ENCODE measurements around the gene EVC.

EVC gene

GRCh38 chr4:5760936-5761480 is 50.0 kb downstream of the EVC start:
- Histone ChIP-seq H3K27me3 (replicated peaks; ENCODE audit: insufficient read depth, low read length) (no peaks in the 10 kb centered on the region), H3K36me3 (replicated peaks; ENCODE audit: insufficient read depth, low read length) (no peaks in the 10 kb centered on the region), H3K4me3 (ENCODE audit: low read length) (no peak overlapping the region), H3K79me2 (ENCODE audit: low read length) (no peaks in the 10 kb centered on the region), H3K27ac (ENCODE audit: low read length) (no peak overlapping the region), H3F3A (ENCODE audit: insufficient read depth, low read length) (no peaks in the 10 kb centered on the region), H3K9ac (ENCODE audit: low read length) (no peak overlapping the region), H3K9me2 (replicated peaks; ENCODE audit: insufficient read depth, low read length) (no peaks in the 10 kb centered on the region), H3K4me2 (ENCODE audit: low read depth, low read length) (no peak overlapping the region), H3K9me3 (replicated peaks; ENCODE audit: insufficient read depth, low read length) (no peaks in the 10 kb centered on the region), H3K4me1 (ENCODE audit: low read length) (no peaks in the 10 kb centered on the region), H2AFZ (ENCODE audit: low read length) (no peak overlapping the region), H4K20me1 (ENCODE audit: insufficient read depth, low read length) (no peaks in the 10 kb centered on the region)
- DNase-seq, result no peak
- TF ChIP-seq EZH2phosphoT487 (IDR thresholded peaks at IDR 0.05; ENCODE audit: low read length), result no peak
- TF ChIP-seq EZH2 (optimal IDR thresholded peaks at IDR 0.05; ENCODE audit: low read depth, low read length), result no peak
- no peak for TF ChIP-seq CTCF (IDR thresholded peaks at IDR 0.05; ENCODE audit: low read length)

- Histone ChIP-seq H4K20me1 (ENCODE audit: insufficient read depth, low read length) (no peaks in the 10 kb centered on the region), H3K27me3 (replicated peaks; ENCODE audit: insufficient read depth, low read length) (no peaks in the 10 kb centered on the region), H3K4me2 (ENCODE audit: low read depth, low read length) (no peak overlapping the region)
These were observed 59.0 kb downstream of the EVC start for GRCh38 chr4:5770051-5770450.

GRCh38 chr4:5772528-5773270 is 61.7 kb downstream of the EVC start:
- H3K27ac ChIP-seq (ENCODE audit: low read length), result no peak overlapping the region
- H3K4me1 ChIP-seq (ENCODE audit: low read length), result no peaks in the 10 kb centered on the region

More at GRCh38 chr4:5770051-5770450, 59.0 kb downstream of the EVC start:
- Histone ChIP-seq H3K4me1 (ENCODE audit: low read length) (no peaks in the 10 kb centered on the region), H3K36me3 (replicated peaks; ENCODE audit: insufficient read depth, low read length) (peaks cover 6% of the 10 kb centered on the region), H2AFZ (ENCODE audit: low read length) (no peak overlapping the region), H3K9me2 (replicated peaks; ENCODE audit: insufficient read depth, low read length) (no peaks in the 10 kb centered on the region), H3K79me2 (ENCODE audit: low read length) (no peaks in the 10 kb centered on the region), H3K4me3 (ENCODE audit: low read length) (no peak overlapping the region), H3F3A (ENCODE audit: insufficient read depth, low read length) (no peaks in the 10 kb centered on the region), H3K9ac (ENCODE audit: low read length) (no peak overlapping the region), H3K9me3 (replicated peaks; ENCODE audit: insufficient read depth, low read length) (no peaks in the 10 kb centered on the region), H3K27ac (ENCODE audit: low read length) (no peak overlapping the region)
- TF ChIP-seq CTCF (IDR thresholded peaks at IDR 0.05; ENCODE audit: low read length) (no peak), EZH2 (optimal IDR thresholded peaks at IDR 0.05; ENCODE audit: low read depth, low read length) (no peak), EZH2phosphoT487 (IDR thresholded peaks at IDR 0.05; ENCODE audit: low read length) (no peak)
- DNase-seq, result no peak

More at GRCh38 chr4:5772528-5773270, 61.7 kb downstream of the EVC start:
- Histone ChIP-seq H4K20me1 (ENCODE audit: insufficient read depth, low read length) (no peaks in the 10 kb centered on the region), H3K9ac (ENCODE audit: low read length) (no peak overlapping the region), H3K4me3 (ENCODE audit: low read length) (no peak overlapping the region), H3K27me3 (replicated peaks; ENCODE audit: insufficient read depth, low read length) (no peaks in the 10 kb centered on the region), H3K36me3 (replicated peaks; ENCODE audit: insufficient read depth, low read length) (peaks cover 14% of the 10 kb centered on the region), H3K9me2 (replicated peaks; ENCODE audit: insufficient read depth, low read length) (no peaks in the 10 kb centered on the region), H3K79me2 (ENCODE audit: low read length) (peaks cover 5% of the 10 kb centered on the region; the same call in 1 of the 2 replicates), H3K9me3 (replicated peaks; ENCODE audit: insufficient read depth, low read length) (no peaks in the 10 kb centered on the region), H2AFZ (ENCODE audit: low read length) (no peak overlapping the region), H3F3A (ENCODE audit: insufficient read depth, low read length) (no peaks in the 10 kb centered on the region), H3K4me2 (ENCODE audit: low read depth, low read length) (no peak overlapping the region)
- TF ChIP-seq EZH2phosphoT487 (IDR thresholded peaks at IDR 0.05; ENCODE audit: low read length), result no peak
- TF ChIP-seq CTCF (IDR thresholded peaks at IDR 0.05; ENCODE audit: low read length), result no peak
- TF ChIP-seq EZH2 (optimal IDR thresholded peaks at IDR 0.05; ENCODE audit: low read depth, low read length), result no peak
- no peak for DNase-seq

All from MM.1S (cell line).